Thyroid gland (tissue), 4 donors: ENCODE data around the gene RHOBTB1.

Source experiments
- POLR2A ChIP-seq, 2 donors: fragments of 450-650 bp; IDR thresholded peaks; one replicate each; pipeline ENCODE4 v1.6.1; 2017; ENCODE audit warnings: antibody characterized with exemption in 2 of 2, mild to moderate bottlenecking in 2 of 2, moderate library complexity in 1 of 2
- TF ChIP-seq, protein P1 (sequence below), 6 experiments: fragments of 200-600 bp in 3 of 6; fragments of 450-650 bp in 3 of 6; sonication (generic) in 3 of 6; IDR thresholded peaks; one replicate each; pipeline ENCODE4 v1.5.1; 2016 to 2019; ENCODE audit warnings: antibody characterized with exemption in 6 of 6, mild to moderate bottlenecking in 2 of 6, inconsistent platforms in 1 of 6, moderate library complexity in 1 of 6

DNA sequence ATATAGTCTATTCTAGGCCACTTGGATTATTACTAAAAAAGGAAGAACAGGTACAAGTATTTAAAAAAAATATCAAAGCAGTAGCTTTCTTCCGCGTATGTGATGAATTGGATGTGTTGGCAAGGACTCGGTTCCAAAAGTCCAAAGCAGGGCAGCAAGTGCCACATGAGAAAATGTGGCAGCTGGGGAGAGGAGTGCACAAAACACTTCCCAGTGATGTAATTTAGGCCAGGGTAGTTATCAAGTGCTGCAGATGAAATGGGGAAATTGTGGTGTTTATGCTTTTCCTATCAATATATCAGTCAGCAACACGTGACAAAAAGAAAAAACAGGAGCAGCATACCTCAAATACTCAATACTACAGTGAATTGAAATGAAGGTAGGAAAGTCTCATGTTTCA is 7.0 kb downstream of the RHOBTB1 start:
- TF ChIP-seq POLR2A (IDR thresholded peaks at IDR 0.05), result no peak
- TF ChIP-seq, protein P1, sequence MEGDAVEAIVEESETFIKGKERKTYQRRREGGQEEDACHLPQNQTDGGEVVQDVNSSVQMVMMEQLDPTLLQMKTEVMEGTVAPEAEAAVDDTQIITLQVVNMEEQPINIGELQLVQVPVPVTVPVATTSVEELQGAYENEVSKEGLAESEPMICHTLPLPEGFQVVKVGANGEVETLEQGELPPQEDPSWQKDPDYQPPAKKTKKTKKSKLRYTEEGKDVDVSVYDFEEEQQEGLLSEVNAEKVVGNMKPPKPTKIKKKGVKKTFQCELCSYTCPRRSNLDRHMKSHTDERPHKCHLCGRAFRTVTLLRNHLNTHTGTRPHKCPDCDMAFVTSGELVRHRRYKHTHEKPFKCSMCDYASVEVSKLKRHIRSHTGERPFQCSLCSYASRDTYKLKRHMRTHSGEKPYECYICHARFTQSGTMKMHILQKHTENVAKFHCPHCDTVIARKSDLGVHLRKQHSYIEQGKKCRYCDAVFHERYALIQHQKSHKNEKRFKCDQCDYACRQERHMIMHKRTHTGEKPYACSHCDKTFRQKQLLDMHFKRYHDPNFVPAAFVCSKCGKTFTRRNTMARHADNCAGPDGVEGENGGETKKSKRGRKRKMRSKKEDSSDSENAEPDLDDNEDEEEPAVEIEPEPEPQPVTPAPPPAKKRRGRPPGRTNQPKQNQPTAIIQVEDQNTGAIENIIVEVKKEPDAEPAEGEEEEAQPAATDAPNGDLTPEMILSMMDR (IDR thresholded peaks at IDR 0.05), result no peak
